Lower leg skin (tissue), 4 donors: ENCODE measurements around the gene ULK2. TPM values are rescaled to one million over a fixed set of nuclear protein-coding genes. Genes with fewer than 3 reads are reported as not detected.
A peak's percentile ranks its signal among the peaks of the same experiment; 100 is the strongest.

Experiments
- DNase-seq, 2 donors: peaks; one replicate each; pipeline ENCODE4 v3.0.0-alpha.2; 2019; ENCODE audit warnings: low spot score in 2 of 2
- H3K4me3 ChIP-seq: fragments of 200-600 bp; sonication (generic); 2 replicates; pipeline ENCODE4 v1.5.1; 2017; ENCODE audit warnings: mild to moderate bottlenecking, low read depth; ENCODE audit not compliant: poor library complexity, severe bottlenecking
- POLR2A ChIP-seq, 2 donors: fragments of 450-650 bp; IDR thresholded peaks; one replicate each; pipeline ENCODE4 v1.6.1; 2016 to 2017; ENCODE audit warnings: antibody characterized with exemption in 2 of 2, mild to moderate bottlenecking in 1 of 2, moderate library complexity in 1 of 2
- WGBS, 2 donors: methylation state at CpG; one replicate each; pipeline ENCODE4 v1.1.5; 2018; 5-methylcytosine and 5-hydroxymethylcytosine counted together
- intact Hi-C: fragments of 100-400 bp; cut with DNase I; formaldehyde crosslinking; loops from one replicate; pipeline ENCODE4 v1.15.0; 2023; ENCODE audit warnings: low total_unique reads
- total RNA-seq, 4 donors: library from RNA; depleted of rRNA; stranded (reverse); fragments of >200 nt; gene quantifications; one replicate each; pipeline ENCODE4 v1.1.0, GENCODE V29; 2016
- TF ChIP-seq, protein P1 (sequence below), 3 donors: fragments of 450-650 bp; IDR thresholded peaks; one replicate each; pipeline ENCODE4 v1.5.1; 2016; ENCODE audit warnings: antibody characterized with exemption in 3 of 3, mild to moderate bottlenecking in 3 of 3, moderate library complexity in 2 of 3

ULK2 gene
- total RNA-seq, 4 donors from 2014 or later: 10.0 to 24.8 (median 19.7) TPM

DNA sequence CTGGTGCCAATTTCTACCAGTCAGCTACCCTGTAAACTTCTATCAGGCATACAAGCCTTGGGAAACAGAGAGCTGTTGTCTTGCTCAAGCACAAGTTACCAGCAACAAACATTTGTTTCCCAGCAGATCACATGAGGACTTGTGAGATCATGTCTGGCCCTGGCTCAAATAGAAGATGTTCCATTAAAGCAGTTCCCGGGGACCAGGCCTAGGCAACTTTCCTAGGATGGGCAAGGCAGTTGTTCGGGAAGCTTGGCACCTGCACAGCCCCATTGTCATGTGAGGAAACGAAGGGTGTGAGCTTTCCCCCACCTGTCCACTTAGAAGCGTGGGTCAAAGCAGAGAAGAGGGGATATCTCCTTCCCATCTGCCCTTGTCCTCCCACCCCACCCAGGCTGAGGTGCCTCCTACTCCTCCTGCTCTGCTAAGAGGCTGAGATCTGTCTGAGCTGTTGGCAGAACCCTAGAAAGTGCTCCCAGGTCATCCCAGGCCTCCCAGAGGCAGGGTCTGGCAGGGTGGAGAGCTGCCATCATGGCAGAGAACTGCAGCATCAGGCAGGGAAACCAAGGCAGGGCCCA, 140.1 kb downstream of the ULK2 start:
- 11 to 23% methylated on average over 4 of the region's 4 CpGs for WGBS, 2 donors
- intact Hi-C loops: no loop called here
- peak; percentile 94 for DNase-seq
- TF ChIP-seq, protein P1, sequence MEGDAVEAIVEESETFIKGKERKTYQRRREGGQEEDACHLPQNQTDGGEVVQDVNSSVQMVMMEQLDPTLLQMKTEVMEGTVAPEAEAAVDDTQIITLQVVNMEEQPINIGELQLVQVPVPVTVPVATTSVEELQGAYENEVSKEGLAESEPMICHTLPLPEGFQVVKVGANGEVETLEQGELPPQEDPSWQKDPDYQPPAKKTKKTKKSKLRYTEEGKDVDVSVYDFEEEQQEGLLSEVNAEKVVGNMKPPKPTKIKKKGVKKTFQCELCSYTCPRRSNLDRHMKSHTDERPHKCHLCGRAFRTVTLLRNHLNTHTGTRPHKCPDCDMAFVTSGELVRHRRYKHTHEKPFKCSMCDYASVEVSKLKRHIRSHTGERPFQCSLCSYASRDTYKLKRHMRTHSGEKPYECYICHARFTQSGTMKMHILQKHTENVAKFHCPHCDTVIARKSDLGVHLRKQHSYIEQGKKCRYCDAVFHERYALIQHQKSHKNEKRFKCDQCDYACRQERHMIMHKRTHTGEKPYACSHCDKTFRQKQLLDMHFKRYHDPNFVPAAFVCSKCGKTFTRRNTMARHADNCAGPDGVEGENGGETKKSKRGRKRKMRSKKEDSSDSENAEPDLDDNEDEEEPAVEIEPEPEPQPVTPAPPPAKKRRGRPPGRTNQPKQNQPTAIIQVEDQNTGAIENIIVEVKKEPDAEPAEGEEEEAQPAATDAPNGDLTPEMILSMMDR (IDR thresholded peaks at IDR 0.05): no peak
- no peak for TF ChIP-seq POLR2A (IDR thresholded peaks at IDR 0.05)
- H3K4me3 ChIP-seq: no peak overlapping the region

- TF ChIP-seq POLR2A (IDR thresholded peaks at IDR 0.05): no peak
- TF ChIP-seq, protein P1 (IDR thresholded peaks at IDR 0.05): no peak
- intact Hi-C loops: no loop called here
- DNase-seq: no peak
- WGBS, 2 donors: 33 to 35% methylated on average over 7 of the region's 7 CpGs
- H3K4me3 ChIP-seq: no peak overlapping the region
These were observed 140.9 kb downstream of the ULK2 start for GRCh38 chr17:19726631-19727376.

GRCh38 chr17:19725486-19725885, 142.2 kb downstream of the ULK2 start:
- TF ChIP-seq POLR2A (IDR thresholded peaks at IDR 0.05): no peak
- TF ChIP-seq, protein P1 (IDR thresholded peaks at IDR 0.05): no peak
- no peak overlapping the region for H3K4me3 ChIP-seq
- WGBS, 2 donors: 89 to 98% methylated on average over 5 of the region's 5 CpGs
- DNase-seq: no peak
- intact Hi-C loops: no loop called here

GRCh38 chr17:19724501-19725420, 143.0 kb downstream of the ULK2 start:
- TF ChIP-seq, protein P1 (IDR thresholded peaks at IDR 0.05): no peak
- TF ChIP-seq POLR2A (IDR thresholded peaks at IDR 0.05): peak in 1 of 2 donors; percentile 24
- no peak overlapping the region for H3K4me3 ChIP-seq
- intact Hi-C loops: no loop called here
- 28 to 37% methylated on average over 32 to 33 of the region's 55 CpGs for WGBS, 2 donors
- peak; percentile 82 to 96 for DNase-seq

DNA sequence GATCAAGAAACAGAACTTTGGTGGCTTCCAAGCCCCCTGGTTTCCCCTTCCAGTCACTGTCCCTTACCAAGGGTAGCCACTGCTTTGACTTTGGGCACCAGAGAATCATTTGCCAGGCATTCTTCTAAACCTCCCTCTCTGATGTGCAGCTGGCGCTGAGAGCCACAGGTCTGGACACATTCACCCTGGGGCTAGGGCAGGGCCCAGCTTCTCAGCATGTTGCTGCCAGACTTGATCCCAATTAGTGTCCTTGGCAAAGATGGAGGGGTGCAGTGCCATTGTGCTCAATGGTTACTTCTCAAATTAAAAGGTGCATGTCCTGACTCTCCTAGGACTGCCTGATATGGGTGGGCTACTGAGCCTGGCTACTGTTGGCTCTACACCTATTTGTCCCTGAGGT, 143.8 kb downstream of the ULK2 start:
- no peak for TF ChIP-seq POLR2A (IDR thresholded peaks at IDR 0.05)
- TF ChIP-seq, protein P1 (IDR thresholded peaks at IDR 0.05): no peak
- DNase-seq: peak in 1 of 2 donors; percentile 84
- H3K4me3 ChIP-seq: no peak overlapping the region
- WGBS, 2 donors: 36 to 43% methylated on average over 1 of the region's 1 CpG
- intact Hi-C loops: no loop called here

Other genes starting within 250 kb of the ULK2 start
- 100 to 1,000 TPM; 385 to 619 (median 435) TPM for gene ALDH3A2, start 219.2 kb downstream of the ULK2 start, total RNA-seq
- gene SLC47A2, start 151.4 kb downstream of the ULK2 start, total RNA-seq: 1 to 10 TPM in 2 of 4 donors, under 1 TPM in 1, not detected in 1; 0.49 to 6.1 (median 2.5) TPM
- gene ALDH3A1, start 119.6 kb downstream of the ULK2 start, total RNA-seq: 10 to 100 TPM; 28.3 to 93.0 (median 64.0) TPM
- gene AKAP10, start 109.9 kb upstream of the ULK2 start, total RNA-seq: 10 to 100 TPM; 16.3 to 32.4 (median 23.5) TPM
- 10 to 100 TPM in 3 of 4 donors, 1 to 10 TPM in 1; 9.8 to 24.2 (median 11.7) TPM for gene SPECC1, start 141.4 kb upstream of the ULK2 start, total RNA-seq